NCI-H1417 (cell line): Measurements from ENCODE around the gene TBC1D16.

Source experiments
- DNase-seq, 3 experiments: peaks; one replicate each; lab custom pipeline; 2025; lab: John Stamatoyannopoulos, UW

TBC1D16 gene

DNA sequence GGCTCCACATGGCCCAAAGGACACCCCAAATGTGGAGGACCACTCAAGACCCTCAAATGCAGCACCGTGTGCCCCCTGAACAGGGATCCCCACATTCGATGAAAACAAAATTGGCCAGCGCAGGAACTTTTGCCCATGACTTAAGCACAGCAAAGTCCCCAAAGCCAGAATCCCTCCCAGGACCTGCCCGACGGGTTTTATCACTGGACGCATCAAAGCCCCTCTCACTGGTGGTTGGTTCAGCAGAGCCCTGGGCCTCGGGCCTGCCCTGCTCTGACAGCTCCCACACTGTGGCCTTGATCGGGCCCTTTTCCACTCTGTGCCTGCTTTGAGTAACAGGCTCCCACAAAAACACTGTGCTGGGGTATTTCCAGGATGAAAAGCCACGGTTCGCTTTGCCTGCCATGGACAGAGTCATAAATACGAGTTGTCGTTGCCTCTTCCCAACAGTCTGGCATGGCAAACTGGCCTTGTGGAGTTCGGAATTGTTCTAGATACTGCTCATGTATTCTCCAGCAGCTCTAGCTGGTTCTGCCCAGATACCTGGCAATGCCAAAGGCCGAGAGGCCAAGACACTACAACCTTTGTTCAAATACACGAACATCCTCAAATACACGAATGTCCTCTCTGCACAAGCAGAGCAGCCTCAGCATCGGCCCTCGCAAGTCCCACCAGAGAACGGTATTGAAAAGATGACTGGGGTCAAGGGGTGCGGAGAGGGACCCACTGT, 46.4 kb downstream of the TBC1D16 start:
- no peak for DNase-seq

DNA sequence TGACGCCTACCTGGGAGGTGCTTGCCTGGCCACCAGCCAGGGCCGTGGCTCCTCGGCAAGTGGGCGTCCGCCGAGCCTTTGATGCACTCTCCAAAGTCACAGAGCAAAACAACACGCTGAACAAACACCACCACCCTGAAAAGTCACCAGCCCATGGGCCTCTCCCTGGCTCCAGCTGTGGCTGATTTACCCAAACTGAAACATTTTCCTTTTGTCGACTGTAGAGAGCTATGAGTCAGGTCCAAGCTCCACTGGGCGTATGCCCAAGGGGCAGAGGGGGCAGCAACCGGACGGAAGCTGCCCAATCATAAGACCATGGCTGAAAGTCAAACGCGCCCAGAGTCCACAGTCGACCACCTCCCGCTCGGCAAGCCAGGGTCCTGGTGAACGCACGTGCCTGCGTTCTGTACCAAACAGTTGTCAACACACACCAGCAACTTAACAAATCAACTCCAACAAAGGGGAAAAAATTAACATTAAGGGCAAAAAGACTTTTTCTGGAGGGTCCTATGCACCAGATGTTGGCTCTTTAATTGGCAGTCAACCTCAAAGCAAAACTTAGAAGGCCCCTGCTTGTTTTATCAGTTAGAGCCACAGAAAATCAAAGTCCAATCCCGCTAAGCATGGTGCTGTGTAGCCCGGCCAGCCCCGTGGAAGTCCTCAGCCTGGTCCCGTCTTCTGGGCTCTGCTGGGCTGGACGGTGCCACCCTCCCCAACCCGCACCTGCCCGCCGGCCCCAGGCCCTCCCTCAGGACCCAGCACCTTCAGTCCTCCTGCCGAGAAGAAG, 47.3 kb downstream of the TBC1D16 start:
- peak; percentile 53 to 71 (median 69) for DNase-seq

- no peak for DNase-seq
Observed at GRCh38 chr17:79987935-79988184, 47.8 kb downstream of the TBC1D16 start.

DNA sequence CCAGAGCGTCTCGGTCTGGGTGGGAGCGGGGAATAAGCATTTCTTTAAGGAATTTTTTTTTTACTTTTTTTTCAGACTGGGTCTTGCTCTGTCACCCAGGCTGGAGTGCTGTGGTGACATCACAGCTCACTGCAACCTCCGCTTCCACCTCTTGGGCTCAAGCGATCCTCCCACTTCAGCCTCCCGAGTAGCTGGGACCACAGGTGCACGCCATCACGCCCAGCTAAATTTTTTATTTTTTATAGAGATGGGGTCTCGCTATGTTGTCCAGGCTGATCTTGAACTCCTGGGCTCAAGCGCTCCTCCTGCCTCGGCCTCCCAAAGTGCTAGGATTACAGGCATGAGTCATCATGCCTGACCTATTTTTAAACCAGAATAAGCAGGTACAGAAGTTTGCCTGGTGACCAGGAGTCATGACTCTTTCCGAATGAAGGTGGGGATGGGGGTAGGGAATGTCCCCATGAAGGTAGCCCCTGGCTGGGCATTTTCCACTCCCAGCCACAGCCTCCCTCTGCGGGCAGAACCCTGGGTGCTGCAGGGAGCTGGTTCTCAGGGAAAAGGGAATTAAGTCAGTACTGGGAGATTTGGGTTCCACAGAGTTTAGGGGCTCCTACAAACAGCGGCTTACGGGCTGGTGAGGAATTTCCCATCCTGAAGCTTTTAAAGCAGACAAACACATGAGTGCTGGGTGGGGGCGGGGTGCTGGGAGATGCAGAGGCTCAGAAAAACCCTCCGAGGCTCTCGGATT, 48.3 kb downstream of the TBC1D16 start:
- no peak for DNase-seq

DNA sequence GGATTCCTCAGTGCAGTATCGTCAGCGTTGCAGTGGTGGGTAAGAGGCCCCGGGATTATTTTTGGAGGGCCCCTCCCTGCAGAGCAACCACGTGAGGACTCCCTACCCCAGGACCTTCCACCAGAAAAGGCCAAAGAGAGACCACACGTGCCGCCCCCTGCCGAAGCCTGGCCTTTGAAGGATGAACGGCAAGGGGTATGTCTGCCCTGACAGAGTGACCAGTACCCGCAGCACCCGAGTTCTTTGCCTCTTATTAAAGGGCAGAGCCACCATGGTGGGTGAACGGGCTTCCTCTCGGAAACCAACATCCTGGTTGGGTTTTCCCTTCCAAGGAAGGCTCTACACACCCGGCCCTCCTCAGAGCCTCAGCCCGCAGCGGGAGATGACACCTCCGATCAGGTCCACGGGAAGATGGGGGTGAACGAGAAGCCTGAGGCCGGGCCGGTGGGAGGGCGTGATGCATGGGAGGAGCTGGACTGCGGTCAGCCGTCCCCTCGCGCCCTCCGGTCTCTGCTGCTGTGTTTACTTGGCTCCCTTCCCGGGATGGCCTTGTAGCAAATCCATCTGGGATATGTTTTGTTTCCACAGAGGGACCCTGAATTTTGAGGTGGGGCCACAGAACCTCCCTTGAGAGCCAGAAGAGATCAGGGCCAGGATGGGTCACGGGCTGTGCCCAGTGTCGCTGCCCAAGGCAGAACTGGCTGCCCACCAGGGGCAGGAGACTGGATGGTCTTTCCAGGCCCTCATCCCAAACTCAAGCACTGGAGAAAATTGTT, 49.1 kb downstream of the TBC1D16 start:
- DNase-seq = no peak

DNA sequence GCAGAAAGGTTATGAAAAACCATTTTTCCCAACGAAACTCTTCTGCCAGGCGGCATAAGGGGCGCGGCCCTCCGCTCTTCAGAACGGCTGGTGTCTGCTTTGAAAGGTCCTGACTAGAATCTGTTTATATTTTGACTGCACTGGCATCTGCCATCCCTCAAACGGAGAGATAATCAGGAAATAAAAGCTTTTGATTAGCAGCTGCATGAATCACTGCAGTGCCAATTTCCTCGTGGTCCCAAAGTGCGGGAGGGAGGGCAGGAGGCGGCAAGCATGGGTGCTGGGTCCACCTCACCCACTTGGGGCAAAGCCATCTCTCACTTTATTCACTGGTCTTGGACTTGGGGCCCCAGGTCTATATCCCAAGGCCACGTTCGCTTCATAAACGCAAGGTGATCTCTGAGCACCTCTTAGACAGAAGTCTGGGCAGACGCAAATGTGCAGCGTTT, 49.7 kb downstream of the TBC1D16 start:
- DNase-seq = no peak

DNA sequence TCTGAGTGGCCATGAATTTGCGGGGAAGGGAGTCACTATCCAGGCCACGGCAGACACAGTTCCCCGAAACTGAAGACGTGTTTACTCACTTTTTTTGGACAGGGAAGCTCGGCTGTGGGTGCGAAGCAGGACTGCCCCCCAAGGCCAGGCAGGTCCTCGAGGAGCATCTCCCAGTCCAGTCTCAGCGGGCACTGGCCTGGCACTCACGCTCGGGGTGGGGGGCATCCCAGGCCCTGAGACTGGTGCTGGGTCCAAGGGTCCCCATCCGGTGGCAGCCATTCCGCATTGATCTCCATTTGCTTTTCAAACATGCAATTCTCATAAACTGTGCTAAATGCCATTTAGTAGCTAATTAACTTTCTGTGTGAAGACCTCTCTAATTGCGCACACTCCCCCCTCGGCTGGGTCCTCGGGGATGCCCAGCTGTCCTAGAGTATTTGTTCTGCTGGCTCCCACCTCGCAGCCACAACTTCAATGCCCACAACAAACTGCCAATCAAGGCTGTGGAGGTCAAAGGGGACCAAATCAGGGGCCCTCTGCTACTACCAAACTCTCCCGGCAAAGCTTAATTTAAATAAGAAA, 50.2 kb downstream of the TBC1D16 start:
- no peak for DNase-seq

- no peak for DNase-seq
Observed at GRCh38 chr17:79984877-79985276, 50.8 kb downstream of the TBC1D16 start.

- no peak for DNase-seq
Observed at GRCh38 chr17:79984045-79984840, 51.4 kb downstream of the TBC1D16 start.

GRCh38 chr17:79983456-79983855, 52.2 kb downstream of the TBC1D16 start:
- DNase-seq = no peak

GRCh38 chr17:79982986-79983385, 52.7 kb downstream of the TBC1D16 start:
- no peak for DNase-seq

GRCh38 chr17:79981661-79982101, 54.0 kb downstream of the TBC1D16 start:
- no peak for DNase-seq

GRCh38 chr17:79981090-79981489, 54.6 kb downstream of the TBC1D16 start:
- DNase-seq = no peak

- DNase-seq = no peak
Observed at GRCh38 chr17:79980246-79981043, 55.2 kb downstream of the TBC1D16 start.

DNA sequence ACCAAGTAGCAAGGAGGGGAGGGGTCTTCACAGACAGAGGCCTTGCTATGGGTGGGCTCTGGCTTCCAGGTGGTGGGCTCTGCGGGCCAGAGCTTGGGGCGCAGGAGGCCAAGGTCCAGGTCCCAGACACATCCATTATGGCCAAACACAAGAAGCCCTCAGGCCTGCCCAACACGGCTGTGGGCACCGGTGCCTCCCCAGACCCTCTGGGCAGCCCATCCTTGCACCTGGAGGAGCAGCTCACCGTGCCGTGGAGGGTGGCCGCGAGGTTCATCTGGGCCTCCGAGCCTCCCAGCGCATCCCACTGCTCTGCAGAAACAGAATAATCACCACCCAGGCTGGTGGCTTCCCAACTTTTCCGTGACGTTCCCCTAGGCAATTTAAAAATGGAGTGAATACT, 55.9 kb downstream of the TBC1D16 start:
- DNase-seq = no peak

GRCh38 chr17:79979221-79979741, 56.4 kb downstream of the TBC1D16 start:
- peak in 1 of 3 experiments; percentile 42 for DNase-seq

- DNase-seq = no peak
Observed at GRCh38 chr17:79978548-79978855, 57.2 kb downstream of the TBC1D16 start.

DNA sequence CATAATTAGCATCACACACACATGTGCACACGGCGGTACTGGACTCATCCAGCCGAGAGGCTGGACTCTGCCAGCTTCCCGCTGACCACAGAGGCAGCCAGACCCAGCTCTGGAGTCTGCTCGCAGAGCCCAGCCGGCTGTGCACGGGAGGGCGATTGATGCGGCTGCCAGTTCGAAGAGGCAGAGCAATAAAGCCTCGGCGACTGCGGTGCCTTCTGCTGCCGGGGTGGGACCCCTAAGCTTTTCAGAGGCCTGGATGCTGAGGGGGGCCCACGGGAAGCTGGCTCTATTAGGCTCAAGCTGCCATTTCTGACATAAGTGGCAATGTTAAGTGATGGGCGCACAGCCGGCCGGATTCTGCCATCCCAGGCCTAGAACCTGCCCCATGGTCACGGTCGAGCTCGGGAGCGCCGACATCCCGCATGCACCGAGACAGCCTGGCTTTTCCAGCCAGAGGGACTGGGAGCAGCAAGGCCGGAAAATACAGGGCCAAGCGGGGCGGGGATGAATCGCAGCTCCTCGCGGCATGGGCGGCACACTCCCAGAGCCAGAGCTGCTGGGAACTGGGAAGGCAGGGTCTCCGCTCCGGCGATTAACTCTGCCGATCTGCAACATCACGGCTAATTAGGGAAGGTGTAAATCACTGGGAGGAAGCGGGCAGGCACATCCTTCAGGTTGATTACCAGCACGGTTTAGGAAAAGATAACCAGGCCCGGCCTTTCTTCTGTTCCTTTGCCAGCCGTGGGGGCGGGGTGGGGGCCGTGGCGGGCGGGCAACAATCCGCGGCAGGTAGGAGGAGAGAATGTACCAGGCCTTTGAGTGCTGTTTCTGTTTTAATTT, 57.7 kb downstream of the TBC1D16 start:
- DNase-seq = no peak

DNA sequence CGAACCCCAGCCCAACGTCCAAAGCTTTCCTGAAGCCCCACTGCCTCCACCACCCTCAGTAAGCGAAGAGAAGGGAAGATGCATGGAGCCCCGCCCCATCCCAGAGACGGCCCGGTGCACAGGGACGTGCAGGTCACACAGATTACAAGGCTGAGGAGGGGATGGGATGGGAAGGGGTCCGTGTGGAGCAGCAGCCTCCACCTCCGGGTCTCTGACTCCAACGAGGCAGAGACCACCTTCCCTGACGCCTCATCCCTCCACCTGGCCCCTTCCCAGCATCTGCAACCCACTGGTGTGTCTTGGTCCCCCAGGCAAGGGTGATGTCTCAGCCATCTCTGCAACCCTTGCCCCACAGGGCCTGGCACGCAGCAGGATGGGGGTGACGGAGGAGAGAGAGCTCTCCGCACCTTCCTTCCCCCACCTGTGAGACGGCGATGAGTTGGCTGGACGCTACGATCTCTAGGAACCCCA, 58.5 kb downstream of the TBC1D16 start:
- DNase-seq = no peak
